Panc1 (cell line): ENCODE measurements around the gene SRSF5.

Experiments
- POLR2AphosphoS5 ChIP-seq: IDR thresholded peaks from 2 replicates; pipeline ENCODE4 v1.6.1; 2012; ENCODE audit warnings: mild to moderate bottlenecking, low read depth, low read length, moderate library complexity
- SIN3A ChIP-seq: IDR thresholded peaks from 2 replicates; pipeline ENCODE4 v1.6.1; 2012; ENCODE audit warnings: low read depth, mild to moderate bottlenecking, low read length, moderate library complexity, borderline replicate concordance; ENCODE audit not compliant: insufficient read depth
- TF ChIP-seq, protein P1 (sequence below): fragments of 450-650 bp; IDR thresholded peaks from 2 replicates; pipeline ENCODE4 v1.5.1; 2017; ENCODE audit warnings: mild to moderate bottlenecking
- TF ChIP-seq, protein P2 (sequence below), 2 experiments: IDR thresholded peaks; 2 replicates each; pipeline ENCODE4 v1.6.1; 2011 to 2012; ENCODE audit warnings: low read depth in 2 of 2, control low read depth in 1 of 2, low read length in 1 of 2, mild to moderate bottlenecking in 1 of 2, moderate library complexity in 1 of 2; ENCODE audit not compliant: insufficient read depth in 1 of 2

DNA sequence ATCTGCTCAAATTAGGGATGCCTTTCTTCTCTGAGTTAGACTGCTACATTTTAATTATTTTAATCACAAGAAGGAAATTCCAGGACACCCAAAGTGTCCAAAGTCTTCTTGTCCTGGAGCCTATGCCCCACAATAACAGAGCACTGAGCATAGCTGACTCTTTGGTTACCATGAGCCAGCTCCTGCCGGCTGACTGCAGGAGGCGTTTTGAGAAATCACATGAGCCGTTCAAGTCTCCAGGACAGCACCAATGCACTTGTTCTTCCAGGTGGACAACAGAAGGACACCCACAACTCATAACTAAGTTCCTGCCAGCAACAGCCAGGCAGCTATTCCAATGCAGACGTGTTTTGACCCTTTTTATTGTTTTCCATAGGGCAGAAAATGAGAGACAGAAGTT, 46.0 kb upstream of the SRSF5 start:
- TF ChIP-seq, protein P1, sequence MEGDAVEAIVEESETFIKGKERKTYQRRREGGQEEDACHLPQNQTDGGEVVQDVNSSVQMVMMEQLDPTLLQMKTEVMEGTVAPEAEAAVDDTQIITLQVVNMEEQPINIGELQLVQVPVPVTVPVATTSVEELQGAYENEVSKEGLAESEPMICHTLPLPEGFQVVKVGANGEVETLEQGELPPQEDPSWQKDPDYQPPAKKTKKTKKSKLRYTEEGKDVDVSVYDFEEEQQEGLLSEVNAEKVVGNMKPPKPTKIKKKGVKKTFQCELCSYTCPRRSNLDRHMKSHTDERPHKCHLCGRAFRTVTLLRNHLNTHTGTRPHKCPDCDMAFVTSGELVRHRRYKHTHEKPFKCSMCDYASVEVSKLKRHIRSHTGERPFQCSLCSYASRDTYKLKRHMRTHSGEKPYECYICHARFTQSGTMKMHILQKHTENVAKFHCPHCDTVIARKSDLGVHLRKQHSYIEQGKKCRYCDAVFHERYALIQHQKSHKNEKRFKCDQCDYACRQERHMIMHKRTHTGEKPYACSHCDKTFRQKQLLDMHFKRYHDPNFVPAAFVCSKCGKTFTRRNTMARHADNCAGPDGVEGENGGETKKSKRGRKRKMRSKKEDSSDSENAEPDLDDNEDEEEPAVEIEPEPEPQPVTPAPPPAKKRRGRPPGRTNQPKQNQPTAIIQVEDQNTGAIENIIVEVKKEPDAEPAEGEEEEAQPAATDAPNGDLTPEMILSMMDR = no peak
- TF ChIP-seq, protein P2, sequence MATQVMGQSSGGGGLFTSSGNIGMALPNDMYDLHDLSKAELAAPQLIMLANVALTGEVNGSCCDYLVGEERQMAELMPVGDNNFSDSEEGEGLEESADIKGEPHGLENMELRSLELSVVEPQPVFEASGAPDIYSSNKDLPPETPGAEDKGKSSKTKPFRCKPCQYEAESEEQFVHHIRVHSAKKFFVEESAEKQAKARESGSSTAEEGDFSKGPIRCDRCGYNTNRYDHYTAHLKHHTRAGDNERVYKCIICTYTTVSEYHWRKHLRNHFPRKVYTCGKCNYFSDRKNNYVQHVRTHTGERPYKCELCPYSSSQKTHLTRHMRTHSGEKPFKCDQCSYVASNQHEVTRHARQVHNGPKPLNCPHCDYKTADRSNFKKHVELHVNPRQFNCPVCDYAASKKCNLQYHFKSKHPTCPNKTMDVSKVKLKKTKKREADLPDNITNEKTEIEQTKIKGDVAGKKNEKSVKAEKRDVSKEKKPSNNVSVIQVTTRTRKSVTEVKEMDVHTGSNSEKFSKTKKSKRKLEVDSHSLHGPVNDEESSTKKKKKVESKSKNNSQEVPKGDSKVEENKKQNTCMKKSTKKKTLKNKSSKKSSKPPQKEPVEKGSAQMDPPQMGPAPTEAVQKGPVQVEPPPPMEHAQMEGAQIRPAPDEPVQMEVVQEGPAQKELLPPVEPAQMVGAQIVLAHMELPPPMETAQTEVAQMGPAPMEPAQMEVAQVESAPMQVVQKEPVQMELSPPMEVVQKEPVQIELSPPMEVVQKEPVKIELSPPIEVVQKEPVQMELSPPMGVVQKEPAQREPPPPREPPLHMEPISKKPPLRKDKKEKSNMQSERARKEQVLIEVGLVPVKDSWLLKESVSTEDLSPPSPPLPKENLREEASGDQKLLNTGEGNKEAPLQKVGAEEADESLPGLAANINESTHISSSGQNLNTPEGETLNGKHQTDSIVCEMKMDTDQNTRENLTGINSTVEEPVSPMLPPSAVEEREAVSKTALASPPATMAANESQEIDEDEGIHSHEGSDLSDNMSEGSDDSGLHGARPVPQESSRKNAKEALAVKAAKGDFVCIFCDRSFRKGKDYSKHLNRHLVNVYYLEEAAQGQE (IDR thresholded peaks at IDR 0.05; ENCODE audit: insufficient read depth in 1 of 2, low read depth in 2 of 2, low read length in 1 of 2) = no peak
- TF ChIP-seq POLR2AphosphoS5 (no peak), SIN3A (no peak)
